Retinal pigment epithelial cell (primary cell): Measurements from ENCODE around the gene FAM162B.

Experiments
- DNase-seq: peaks from one replicate; pipeline ENCODE4 v3.0.0-alpha.2; 2010; ENCODE audit warnings: low read depth
- H3K4me3 ChIP-seq: 2 replicates; pipeline ENCODE4 v1.5.1; 2011; ENCODE audit warnings: mild to moderate bottlenecking, low read length, control low read depth, moderate library complexity
- TF ChIP-seq, protein P1 (sequence below): conservative IDR thresholded peaks from 2 replicates; pipeline ENCODE4 v1.5.1; 2011; ENCODE audit warnings: low read depth, low read length, control low read depth, inconsistent platforms

Gene FAM162B

DNA sequence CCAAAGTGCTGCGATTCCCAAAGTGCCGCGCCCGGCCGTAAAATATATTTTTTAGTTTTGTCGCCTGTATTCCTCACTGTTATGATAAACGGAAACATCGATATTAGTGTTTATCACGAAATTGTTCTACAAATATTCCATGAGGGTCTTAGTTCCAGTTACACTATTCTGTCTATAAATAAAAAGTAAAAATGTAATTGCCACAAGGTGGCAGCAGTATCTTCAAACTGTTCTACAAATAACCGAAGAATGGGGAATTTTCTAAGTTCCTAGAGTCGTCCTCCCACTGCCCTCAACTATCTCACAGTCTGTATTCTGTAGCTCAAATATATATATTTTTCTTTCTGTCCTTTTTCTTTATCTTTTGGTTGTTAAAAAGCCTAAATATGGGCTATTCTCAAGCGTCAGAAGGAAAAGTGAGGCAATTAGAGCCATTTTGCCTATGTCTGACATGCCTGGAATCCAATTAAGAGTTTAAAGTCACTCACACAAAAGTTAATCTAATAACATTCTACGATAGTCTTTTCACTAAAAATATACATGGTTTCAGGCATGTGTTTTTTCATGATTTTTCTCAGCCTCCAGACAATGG is 14.2 kb upstream of the FAM162B start:
- TF ChIP-seq, protein P1, sequence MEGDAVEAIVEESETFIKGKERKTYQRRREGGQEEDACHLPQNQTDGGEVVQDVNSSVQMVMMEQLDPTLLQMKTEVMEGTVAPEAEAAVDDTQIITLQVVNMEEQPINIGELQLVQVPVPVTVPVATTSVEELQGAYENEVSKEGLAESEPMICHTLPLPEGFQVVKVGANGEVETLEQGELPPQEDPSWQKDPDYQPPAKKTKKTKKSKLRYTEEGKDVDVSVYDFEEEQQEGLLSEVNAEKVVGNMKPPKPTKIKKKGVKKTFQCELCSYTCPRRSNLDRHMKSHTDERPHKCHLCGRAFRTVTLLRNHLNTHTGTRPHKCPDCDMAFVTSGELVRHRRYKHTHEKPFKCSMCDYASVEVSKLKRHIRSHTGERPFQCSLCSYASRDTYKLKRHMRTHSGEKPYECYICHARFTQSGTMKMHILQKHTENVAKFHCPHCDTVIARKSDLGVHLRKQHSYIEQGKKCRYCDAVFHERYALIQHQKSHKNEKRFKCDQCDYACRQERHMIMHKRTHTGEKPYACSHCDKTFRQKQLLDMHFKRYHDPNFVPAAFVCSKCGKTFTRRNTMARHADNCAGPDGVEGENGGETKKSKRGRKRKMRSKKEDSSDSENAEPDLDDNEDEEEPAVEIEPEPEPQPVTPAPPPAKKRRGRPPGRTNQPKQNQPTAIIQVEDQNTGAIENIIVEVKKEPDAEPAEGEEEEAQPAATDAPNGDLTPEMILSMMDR = peak; percentile 45
- DNase-seq = no peak
- H3K4me3 ChIP-seq = peak overlapping the region; percentile 16

- no peak for DNase-seq
- no peak overlapping the region for H3K4me3 ChIP-seq
- TF ChIP-seq, protein P1 = no peak
These were observed 8.4 kb upstream of the FAM162B start for GRCh38 chr6:116773886-116774285.

GRCh38 chr6:116772450-116772849 is 6.9 kb upstream of the FAM162B start:
- TF ChIP-seq, protein P1 = no peak

GRCh38 chr6:116767715-116768114 is 2.2 kb upstream of the FAM162B start:
- no peak overlapping the region for H3K4me3 ChIP-seq
- TF ChIP-seq, protein P1 = no peak
- DNase-seq = no peak

More at GRCh38 chr6:116772450-116772849, 6.9 kb upstream of the FAM162B start:
- DNase-seq = no peak
- H3K4me3 ChIP-seq = no peak overlapping the region

DNA sequence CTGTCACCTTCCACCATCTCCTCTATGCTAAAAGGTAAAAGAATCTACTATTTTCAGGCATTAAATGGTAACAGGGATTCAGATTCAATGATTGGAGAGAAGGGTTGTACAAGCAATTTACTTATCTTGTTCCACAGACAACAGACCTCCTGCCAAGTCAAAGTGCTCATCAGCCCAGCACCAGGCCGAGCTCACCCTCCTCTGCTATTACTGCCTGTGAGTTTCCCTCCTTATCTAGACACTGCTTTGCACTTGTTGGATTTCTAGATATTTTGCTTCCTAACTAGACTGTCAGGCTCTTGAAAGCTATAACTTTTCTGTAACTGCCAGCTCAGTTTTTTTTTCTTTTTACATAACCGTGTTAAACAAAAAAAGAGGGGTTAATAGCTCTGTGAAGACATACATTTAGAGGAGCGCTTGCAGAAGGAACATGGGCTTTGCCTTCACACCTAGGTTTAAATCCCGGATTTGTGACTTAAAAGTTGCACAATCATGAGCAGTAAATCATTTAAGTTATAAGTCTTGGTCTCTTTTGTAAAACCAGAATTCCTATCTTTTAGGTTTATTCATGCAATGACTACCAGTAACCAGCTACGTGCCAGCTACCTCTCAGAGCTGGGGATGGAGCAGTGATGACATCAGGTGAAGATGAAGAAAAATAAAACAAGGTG is 1.1 kb upstream of the FAM162B start:
- DNase-seq = no peak
- no peak overlapping the region for H3K4me3 ChIP-seq
- TF ChIP-seq, protein P1 = no peak

- peak overlapping the region; percentile 53 for H3K4me3 ChIP-seq
- TF ChIP-seq, protein P1 = no peak
- DNase-seq = no peak
These were observed 924 bp downstream of the FAM162B start for GRCh38 chr6:116764629-116764960.

- TF ChIP-seq, protein P1 = no peak
- H3K4me3 ChIP-seq = no peak overlapping the region
- DNase-seq = no peak
These were observed 1.5 kb downstream of the FAM162B start for GRCh38 chr6:116763906-116764628.
